Stimulated activated CD8-positive, alpha-beta memory T cell treated with anti-CD3 and anti-CD28 coated beads, Interleukin-7, amount 100 ng/mL, for 24 hours (primary cell): ENCODE data around the gene DYSF.

Experiments used
- DNase-seq: peaks from one replicate; pipeline ENCODE4 v3.0.0-alpha.2; 2020; ENCODE audit warnings: low read depth

The DYSF gene

GRCh38 chr2:71693286-71694270, 240.2 kb downstream of the DYSF start:
- no peak for DNase-seq

GRCh38 chr2:71694501-71695234, 241.3 kb downstream of the DYSF start:
- DNase-seq: no peak

- no peak for DNase-seq
Observed at GRCh38 chr2:71695235-71696120, 242.1 kb downstream of the DYSF start.

- no peak for DNase-seq
Observed at GRCh38 chr2:71696381-71696780, 243.0 kb downstream of the DYSF start.

- DNase-seq: no peak
Observed at GRCh38 chr2:71697106-71698004, 244.0 kb downstream of the DYSF start.

GRCh38 chr2:71699428-71699827, 246.1 kb downstream of the DYSF start:
- DNase-seq: no peak

- no peak for DNase-seq
Observed at GRCh38 chr2:71700041-71700657, 246.8 kb downstream of the DYSF start.

- no peak for DNase-seq
Observed at GRCh38 chr2:71700658-71701397, 247.5 kb downstream of the DYSF start.

- no peak for DNase-seq
Observed at GRCh38 chr2:71702071-71702970, 249.0 kb downstream of the DYSF start.

- DNase-seq: no peak
Observed at GRCh38 chr2:71702971-71703898, 249.9 kb downstream of the DYSF start.

GRCh38 chr2:71704131-71704561, 250.8 kb downstream of the DYSF start:
- no peak for DNase-seq

- DNase-seq: no peak
Observed at GRCh38 chr2:71704688-71705087, 251.3 kb downstream of the DYSF start.

GRCh38 chr2:71705171-71705960, 252.0 kb downstream of the DYSF start:
- DNase-seq: no peak

GRCh38 chr2:71706121-71706520, 252.8 kb downstream of the DYSF start:
- DNase-seq: no peak

GRCh38 chr2:71706836-71707235, 253.5 kb downstream of the DYSF start:
- DNase-seq: no peak

GRCh38 chr2:71710367-71711132, 257.2 kb downstream of the DYSF start:
- DNase-seq: no peak
